ENCODE results near the gene EIF2AK2.

Gene EIF2AK2

DNA sequence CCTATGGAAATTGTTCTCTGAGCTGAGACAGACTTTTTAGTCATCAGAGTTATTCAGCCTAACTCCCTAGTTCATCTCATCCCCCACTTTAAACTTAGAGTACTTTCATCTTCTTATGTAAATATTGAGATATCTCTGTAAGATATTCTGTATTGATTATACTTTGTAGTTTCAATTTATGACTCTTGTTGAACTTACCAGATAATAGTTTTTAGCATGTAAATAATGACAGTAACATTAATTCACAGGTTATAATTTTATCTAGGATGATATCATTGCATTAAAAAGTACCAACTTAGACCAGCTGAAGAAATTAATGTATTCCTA lies 14.8 kb upstream of the EIF2AK2 start:
- Histone ChIP-seq H3K27ac (ENCODE audit: low read depth in 2 of 2, low read length in 2 of 2) (no peak overlapping the region), H3K27me3 (ENCODE audit: control insufficient read depth in 2 of 2, insufficient read depth in 2 of 2, low read length in 2 of 2) (no peaks in the 10 kb centered on the region), H3K9me3 (ENCODE audit: control insufficient read depth in 2 of 2, low read length in 2 of 2) (no peaks in the 10 kb centered on the region), H3K9ac (ENCODE audit: low read depth in 1 of 2, low read length in 2 of 2) (no peak overlapping the region), H3K4me1 (ENCODE audit: control insufficient read depth in 2 of 2, insufficient read depth in 2 of 2, low read length in 2 of 2) (peaks cover 0 to 4% of the 10 kb centered on the region in 2 donors), H3K4me3 (ENCODE audit: low read length in 2 of 2) (no peak overlapping the region), H3K36me3 (ENCODE audit: control insufficient read depth in 2 of 2, insufficient read depth in 2 of 2, low read length in 2 of 2) (no peaks in the 10 kb centered on the region)

GRCh38 chr2:37168217-37168981 lies 11.6 kb upstream of the EIF2AK2 start:
- no peaks in the 10 kb centered on the region for H3K9me3 ChIP-seq (ENCODE audit: control insufficient read depth in 2 of 2, low read length in 2 of 2)
- no peaks in the 10 kb centered on the region for H3K36me3 ChIP-seq (ENCODE audit: control insufficient read depth in 2 of 2, insufficient read depth in 2 of 2, low read length in 2 of 2)
- no peaks in the 10 kb centered on the region for H3K27me3 ChIP-seq (ENCODE audit: control insufficient read depth in 2 of 2, insufficient read depth in 2 of 2, low read length in 2 of 2)
- H3K9ac ChIP-seq (ENCODE audit: low read depth in 1 of 2, low read length in 2 of 2) = peak overlapping the region in 1 of 2 donors; percentile 43
- peak overlapping the region in 1 of 2 donors; percentile 20 for H3K4me3 ChIP-seq (ENCODE audit: low read length in 2 of 2)
- H3K27ac ChIP-seq (ENCODE audit: low read depth in 2 of 2, low read length in 2 of 2) = peak overlapping the region; percentile 38 to 48
- H3K4me1 ChIP-seq (ENCODE audit: control insufficient read depth in 2 of 2, insufficient read depth in 2 of 2, low read length in 2 of 2) = peaks cover 0 to 4% of the 10 kb centered on the region in 2 donors

- Histone ChIP-seq H3K9me3 (ENCODE audit: control insufficient read depth in 2 of 2, low read length in 2 of 2) (no peaks in the 10 kb centered on the region), H3K9ac (ENCODE audit: low read depth in 1 of 2, low read length in 2 of 2) (peak overlapping the region in 1 of 2 donors; percentile 43), H3K4me3 (ENCODE audit: low read length in 2 of 2) (peak overlapping the region in 1 of 2 donors; percentile 23), H3K27me3 (ENCODE audit: control insufficient read depth in 2 of 2, insufficient read depth in 2 of 2, low read length in 2 of 2) (no peaks in the 10 kb centered on the region), H3K36me3 (ENCODE audit: control insufficient read depth in 2 of 2, insufficient read depth in 2 of 2, low read length in 2 of 2) (no peaks in the 10 kb centered on the region), H3K4me1 (ENCODE audit: control insufficient read depth in 2 of 2, insufficient read depth in 2 of 2, low read length in 2 of 2) (peaks cover 0 to 4% of the 10 kb centered on the region in 2 donors), H3K27ac (ENCODE audit: low read depth in 2 of 2, low read length in 2 of 2) (peak overlapping the region; percentile 38 to 48)
Observed at GRCh38 chr2:37167636-37168180, 10.9 kb upstream of the EIF2AK2 start.

DNA sequence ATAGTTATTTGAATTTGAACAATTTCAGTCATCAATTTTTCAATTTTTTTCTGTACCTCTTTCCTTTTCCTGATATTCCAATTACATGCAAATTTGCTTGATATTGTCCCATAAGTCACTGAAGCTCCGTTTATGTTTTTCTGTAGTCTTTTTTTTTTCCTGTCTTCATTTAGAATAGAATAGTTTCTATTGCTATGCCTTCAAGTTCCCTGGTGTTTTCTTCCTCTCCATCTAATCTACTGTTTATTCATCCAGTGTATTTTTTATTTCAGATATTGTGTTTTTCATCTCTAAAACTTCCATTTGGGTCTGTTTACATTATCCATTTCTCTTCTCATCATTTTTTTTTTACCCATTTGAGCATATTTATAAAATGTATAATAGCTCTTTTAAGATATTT lies 8.0 kb upstream of the EIF2AK2 start:
- H3K27me3 ChIP-seq (ENCODE audit: control insufficient read depth in 2 of 2, insufficient read depth in 2 of 2, low read length in 2 of 2) = no peaks in the 10 kb centered on the region
- no peaks in the 10 kb centered on the region for H3K9me3 ChIP-seq (ENCODE audit: control insufficient read depth in 2 of 2, low read length in 2 of 2)
- peaks cover 0 to 4% of the 10 kb centered on the region in 2 donors for H3K4me1 ChIP-seq (ENCODE audit: control insufficient read depth in 2 of 2, insufficient read depth in 2 of 2, low read length in 2 of 2)
- no peak overlapping the region for H3K9ac ChIP-seq (ENCODE audit: low read depth in 1 of 2, low read length in 2 of 2)
- no peak overlapping the region for H3K4me3 ChIP-seq (ENCODE audit: low read length in 2 of 2)
- no peak overlapping the region for H3K27ac ChIP-seq (ENCODE audit: low read depth in 2 of 2, low read length in 2 of 2)
- H3K36me3 ChIP-seq (ENCODE audit: control insufficient read depth in 2 of 2, insufficient read depth in 2 of 2, low read length in 2 of 2) = no peaks in the 10 kb centered on the region

- Histone ChIP-seq H3K36me3 (ENCODE audit: control insufficient read depth in 2 of 2, insufficient read depth in 2 of 2, low read length in 2 of 2) (no peaks in the 10 kb centered on the region), H3K4me1 (ENCODE audit: control insufficient read depth in 2 of 2, insufficient read depth in 2 of 2, low read length in 2 of 2) (peaks cover 8 to 15% of the 10 kb centered on the region in 2 donors), H3K4me3 (ENCODE audit: low read length in 2 of 2) (peak overlapping the region; percentile 75 to 92), H3K27ac (ENCODE audit: low read depth in 2 of 2, low read length in 2 of 2) (peak overlapping the region; percentile 66 to 85), H3K9ac (ENCODE audit: low read depth in 1 of 2, low read length in 2 of 2) (peak overlapping the region; percentile 73 to 76), H3K9me3 (ENCODE audit: control insufficient read depth in 2 of 2, low read length in 2 of 2) (no peaks in the 10 kb centered on the region), H3K27me3 (ENCODE audit: control insufficient read depth in 2 of 2, insufficient read depth in 2 of 2, low read length in 2 of 2) (no peaks in the 10 kb centered on the region)
Observed at GRCh38 chr2:37156071-37156856, 516 bp downstream of the EIF2AK2 start.

- no peaks in the 10 kb centered on the region for H3K36me3 ChIP-seq (ENCODE audit: control insufficient read depth in 2 of 2, insufficient read depth in 2 of 2, low read length in 2 of 2)
- H3K27me3 ChIP-seq (ENCODE audit: control insufficient read depth in 2 of 2, insufficient read depth in 2 of 2, low read length in 2 of 2) = no peaks in the 10 kb centered on the region
- peaks cover 12 to 17% of the 10 kb centered on the region in 2 donors for H3K4me1 ChIP-seq (ENCODE audit: control insufficient read depth in 2 of 2, insufficient read depth in 2 of 2, low read length in 2 of 2)
- H3K27ac ChIP-seq (ENCODE audit: low read depth in 2 of 2, low read length in 2 of 2) = no peak overlapping the region
- H3K9ac ChIP-seq (ENCODE audit: low read depth in 1 of 2, low read length in 2 of 2) = no peak overlapping the region
- H3K4me3 ChIP-seq (ENCODE audit: low read length in 2 of 2) = no peak overlapping the region
- H3K9me3 ChIP-seq (ENCODE audit: control insufficient read depth in 2 of 2, low read length in 2 of 2) = no peaks in the 10 kb centered on the region
Observed at GRCh38 chr2:37154785-37155184, 2.0 kb downstream of the EIF2AK2 start.

- H3K27ac ChIP-seq (ENCODE audit: low read depth in 2 of 2, low read length in 2 of 2) = no peak overlapping the region
- H3K9ac ChIP-seq (ENCODE audit: low read depth in 1 of 2, low read length in 2 of 2) = no peak overlapping the region
- H3K36me3 ChIP-seq (ENCODE audit: control insufficient read depth in 2 of 2, insufficient read depth in 2 of 2, low read length in 2 of 2) = peaks cover 1 to 5% of the 10 kb centered on the region in 2 donors
- peaks cover 17 to 24% of the 10 kb centered on the region in 2 donors for H3K4me1 ChIP-seq (ENCODE audit: control insufficient read depth in 2 of 2, insufficient read depth in 2 of 2, low read length in 2 of 2)
- no peak overlapping the region for H3K4me3 ChIP-seq (ENCODE audit: low read length in 2 of 2)
- H3K9me3 ChIP-seq (ENCODE audit: control insufficient read depth in 2 of 2, low read length in 2 of 2) = no peaks in the 10 kb centered on the region
- no peaks in the 10 kb centered on the region for H3K27me3 ChIP-seq (ENCODE audit: control insufficient read depth in 2 of 2, insufficient read depth in 2 of 2, low read length in 2 of 2)
Observed at GRCh38 chr2:37153224-37153623, 3.6 kb downstream of the EIF2AK2 start.

DNA sequence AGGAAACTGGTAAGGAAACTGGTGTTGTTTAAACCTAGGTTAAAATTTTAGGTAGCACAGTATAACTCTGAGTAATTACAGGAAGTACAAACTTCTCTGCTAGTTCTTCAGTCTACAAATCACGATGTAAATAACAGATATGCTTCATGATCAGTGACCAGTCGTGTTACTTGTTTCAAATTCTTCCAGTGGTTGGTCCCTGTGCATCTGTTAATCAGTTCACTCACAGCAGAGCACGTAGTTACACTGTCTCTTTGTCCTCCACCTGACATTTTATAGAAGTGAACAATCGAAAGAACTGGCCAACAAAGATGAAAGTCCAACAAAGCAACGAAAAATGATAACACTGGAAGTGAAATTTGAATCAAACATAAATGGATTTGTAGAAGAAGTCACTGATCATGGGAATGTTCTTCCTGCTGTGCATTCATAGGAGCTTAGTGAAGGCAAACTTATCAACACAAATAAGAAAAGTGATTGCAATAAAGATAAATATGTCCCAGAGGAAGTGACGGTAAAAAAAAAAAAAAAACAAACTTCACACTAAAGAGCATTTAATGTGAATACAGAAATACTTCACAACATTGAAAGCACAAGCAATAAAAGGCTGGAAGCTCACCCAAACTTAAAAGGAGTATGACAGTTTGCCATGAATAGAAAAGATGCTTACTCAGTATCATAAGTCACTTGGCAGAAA lies 7.0 kb downstream of the EIF2AK2 start:
- H3K27me3 ChIP-seq (ENCODE audit: control insufficient read depth in 2 of 2, insufficient read depth in 2 of 2, low read length in 2 of 2) = no peaks in the 10 kb centered on the region
- H3K4me3 ChIP-seq (ENCODE audit: low read length in 2 of 2) = peak overlapping the region in 1 of 2 donors; percentile 2
- peaks cover 17 to 18% of the 10 kb centered on the region in 2 donors for H3K36me3 ChIP-seq (ENCODE audit: control insufficient read depth in 2 of 2, insufficient read depth in 2 of 2, low read length in 2 of 2)
- peak overlapping the region; percentile 28 to 46 for H3K27ac ChIP-seq (ENCODE audit: low read depth in 2 of 2, low read length in 2 of 2)
- no peak overlapping the region for H3K9ac ChIP-seq (ENCODE audit: low read depth in 1 of 2, low read length in 2 of 2)
- no peaks in the 10 kb centered on the region for H3K9me3 ChIP-seq (ENCODE audit: control insufficient read depth in 2 of 2, low read length in 2 of 2)
- peaks cover 2 to 17% of the 10 kb centered on the region in 2 donors for H3K4me1 ChIP-seq (ENCODE audit: control insufficient read depth in 2 of 2, insufficient read depth in 2 of 2, low read length in 2 of 2)

DNA sequence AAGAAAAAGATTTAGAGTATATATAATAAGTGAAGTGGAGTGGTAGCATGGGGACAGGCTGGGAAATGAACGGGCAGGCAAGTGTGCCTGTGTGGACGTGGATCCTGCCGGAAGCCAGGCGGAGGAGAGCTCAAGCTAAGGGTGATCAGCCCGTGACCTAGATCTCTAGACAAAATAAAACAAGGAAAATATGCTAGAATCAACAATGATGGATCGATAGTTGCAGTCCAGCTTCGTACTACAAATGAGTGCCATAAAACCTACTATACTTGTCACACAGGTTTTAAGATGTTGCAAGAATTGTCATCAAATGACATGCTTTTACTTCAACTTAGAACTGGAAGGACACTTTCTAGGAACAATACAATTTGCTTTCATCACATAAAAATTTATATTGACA lies 8.5 kb downstream of the EIF2AK2 start:
- peaks cover 2 to 17% of the 10 kb centered on the region in 2 donors for H3K4me1 ChIP-seq (ENCODE audit: control insufficient read depth in 2 of 2, insufficient read depth in 2 of 2, low read length in 2 of 2)
- H3K4me3 ChIP-seq (ENCODE audit: low read length in 2 of 2) = no peak overlapping the region
- H3K9me3 ChIP-seq (ENCODE audit: control insufficient read depth in 2 of 2, low read length in 2 of 2) = no peaks in the 10 kb centered on the region
- peaks cover 23 to 30% of the 10 kb centered on the region in 2 donors for H3K36me3 ChIP-seq (ENCODE audit: control insufficient read depth in 2 of 2, insufficient read depth in 2 of 2, low read length in 2 of 2)
- H3K27ac ChIP-seq (ENCODE audit: low read depth in 2 of 2, low read length in 2 of 2) = no peak overlapping the region
- no peak overlapping the region for H3K9ac ChIP-seq (ENCODE audit: low read depth in 1 of 2, low read length in 2 of 2)
- no peaks in the 10 kb centered on the region for H3K27me3 ChIP-seq (ENCODE audit: control insufficient read depth in 2 of 2, insufficient read depth in 2 of 2, low read length in 2 of 2)
